GM12872 (cell line): ENCODE data around the gene ACER1.
A peak's percentile ranks its signal among the peaks of the same experiment; 100 is the strongest.

Experiments used
- CTCF ChIP-seq: IDR thresholded peaks from 3 replicates; pipeline ENCODE4 v1.5.1; 2011; ENCODE audit warnings: low read depth, mild to moderate bottlenecking, low read length, moderate library complexity; ENCODE audit not compliant: insufficient read depth

Gene ACER1

GRCh38 chr19:6292006-6292405, 41.4 kb downstream of the ACER1 start:
- TF ChIP-seq CTCF = no peak

- no peak for TF ChIP-seq CTCF
Measured at GRCh38 chr19:6288737-6289136, 44.7 kb downstream of the ACER1 start.

- TF ChIP-seq CTCF = no peak
Measured at GRCh38 chr19:6287269-6287885, 46.0 kb downstream of the ACER1 start.

- TF ChIP-seq CTCF = no peak
Measured at GRCh38 chr19:6286676-6287075, 46.7 kb downstream of the ACER1 start.

GRCh38 chr19:6279931-6280591, 53.4 kb downstream of the ACER1 start, which contains the start of gene MLLT1:
MLLT1 (minus strand) TSS chr19:6279975; CDS start chr19:6279784, 191 bp downstream.
- peak; percentile 76 for TF ChIP-seq CTCF

- TF ChIP-seq CTCF = no peak
Measured at GRCh38 chr19:6279620-6279930, 53.8 kb downstream of the ACER1 start.

- no peak for TF ChIP-seq CTCF
Measured at GRCh38 chr19:6278740-6279619, 54.4 kb downstream of the ACER1 start.
